Erythroblast (primary cell): ENCODE data around the gene BAIAP2.

Experiments
- GATA1 ChIP-seq: IDR thresholded peaks from 2 replicates; pipeline ENCODE4 v1.6.1; 2011; ENCODE audit warnings: low read depth, mild to moderate bottlenecking, control low read depth, low read length, moderate library complexity
- POLR2A ChIP-seq: IDR thresholded peaks from 2 replicates; pipeline ENCODE4 v1.6.1; 2011; ENCODE audit warnings: mild to moderate bottlenecking, low read length

- TF ChIP-seq POLR2A (no peak), GATA1 (no peak)
Observed at GRCh38 chr17:81103379-81103778, 68.4 kb downstream of the BAIAP2 start.
